NT2/D1 (cell line): ENCODE results near the gene NUDT4.

Source experiments
- YY1 ChIP-seq: IDR thresholded peaks from 2 replicates; pipeline ENCODE4 v1.6.1; 2011; ENCODE audit not compliant: insufficient read length, insufficient read depth
- ZNF274 ChIP-seq: IDR thresholded peaks from 2 replicates; pipeline ENCODE4 v1.6.1; 2011; ENCODE audit warnings: mild to moderate bottlenecking, low read depth, low read length

DNA sequence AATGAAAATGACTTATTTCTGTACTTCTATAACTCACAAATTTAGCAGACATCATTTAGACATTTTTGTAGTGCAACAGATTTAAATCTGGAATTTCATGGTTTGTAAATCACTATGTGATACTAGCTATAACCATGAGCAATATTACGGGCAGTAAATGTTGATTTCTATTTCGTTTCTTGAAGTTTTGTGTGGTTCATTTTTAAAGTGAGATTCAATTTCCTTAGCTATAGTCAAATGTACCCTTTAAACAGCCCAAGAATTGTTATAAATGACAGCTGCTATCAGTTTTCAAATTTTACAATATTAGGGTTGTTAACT, 30.2 kb downstream of the NUDT4 start:
- TF ChIP-seq ZNF274 = no peak
- no peak for TF ChIP-seq YY1
